Thyroid gland (tissue), 4 donors: Measurements from ENCODE around the gene GOLGA3. TPM values are rescaled to one million over a fixed set of nuclear protein-coding genes. Genes with fewer than 3 reads are reported as not detected.
"Not testable (repeated sequence)": the region's sequence is repeated elsewhere in the genome, so short reads cannot be mapped to it uniquely, and the experiment has no call there.

Source experiments
- DNase-seq, 2 donors: peaks; one replicate each; pipeline ENCODE4 v3.0.0-alpha.2; 2019
- H3K27ac ChIP-seq, 3 donors: fragments of 200-600 bp; sonication (generic); 1 replicate in 2 of 3; 2 replicates in 1 of 3; pipeline ENCODE4 v1.5.1; 2016 to 2019; ENCODE audit warnings: mild to moderate bottlenecking in 1 of 3, moderate library complexity in 1 of 3
- H3K27me3 ChIP-seq: fragments of 200-600 bp; sonication (generic); one replicate; pipeline ENCODE4 v1.5.1; 2019
- H3K36me3 ChIP-seq, 2 donors: fragments of 200-600 bp; sonication (generic); one replicate each; pipeline ENCODE4 v1.5.1; 2016 to 2019
- H3K4me1 ChIP-seq, 2 donors: fragments of 200-600 bp; sonication (generic); one replicate each; pipeline ENCODE4 v1.5.1; 2017 to 2019
- H3K4me3 ChIP-seq, 3 donors: fragments of 200-600 bp; sonication (generic); replicated peaks in 1 of 3; 1 replicate in 2 of 3; 2 replicates in 1 of 3; pipeline ENCODE4 v1.5.1; 2016; ENCODE audit warnings: mild to moderate bottlenecking in 1 of 3
- H3K9me3 ChIP-seq: fragments of 200-600 bp; sonication (generic); one replicate; pipeline ENCODE4 v1.5.1; 2017
- CTCF ChIP-seq, 6 experiments: fragments of 200-600 bp in 3 of 6; fragments of 450-650 bp in 3 of 6; sonication (generic) in 3 of 6; IDR thresholded peaks; one replicate each; pipeline ENCODE4 v1.5.1; 2016 to 2019; ENCODE audit warnings: antibody characterized with exemption in 6 of 6, mild to moderate bottlenecking in 2 of 6, inconsistent platforms in 1 of 6, moderate library complexity in 1 of 6
- POLR2A ChIP-seq, 2 donors: fragments of 450-650 bp; IDR thresholded peaks; one replicate each; pipeline ENCODE4 v1.6.1; 2017; ENCODE audit warnings: antibody characterized with exemption in 2 of 2, mild to moderate bottlenecking in 2 of 2, moderate library complexity in 1 of 2
- WGBS, 2 donors: methylation state at CpG; one replicate each; pipeline ENCODE4 v1.1.5; 2017; 5-methylcytosine and 5-hydroxymethylcytosine counted together
- intact Hi-C: fragments of 100-400 bp; cut with DNase I; formaldehyde crosslinking; loops from one replicate; pipeline ENCODE4 v1.15.1; 2023
- total RNA-seq, 4 donors: library from RNA; depleted of rRNA; stranded (reverse); fragments of >200 nt; gene quantifications; one replicate each; pipeline ENCODE4 v1.2.3, GENCODE V29; 2016

Gene GOLGA3
- total RNA-seq, 4 donors from 2014 or later, result 73.8 to 106 (median 88.8) TPM

GRCh38 chr12:132764231-132764630 is 64.4 kb downstream of the GOLGA3 start:
- no peak overlapping the region for H3K4me3 ChIP-seq
- TF ChIP-seq CTCF (IDR thresholded peaks at IDR 0.05) (no peak), POLR2A (IDR thresholded peaks at IDR 0.05) (no peak)
- intact Hi-C loops, result loop anchor here (10.0 kb wide), 1 partner anchor 141 kb away; no protein-coding TSS in a partner anchor
- no peaks in the 10 kb centered on the region for H3K9me3 ChIP-seq
- WGBS, 2 donors, result 89 to 90% methylated on average over 20 of the region's 20 CpGs
- H3K36me3 ChIP-seq, result no peaks in the 10 kb centered on the region
- H3K27ac ChIP-seq, result no peak overlapping the region
- no peaks in the 10 kb centered on the region for H3K27me3 ChIP-seq
- DNase-seq, result no peak
- H3K4me1 ChIP-seq, result peaks cover 16 to 26% of the 10 kb centered on the region in 2 donors

- H3K36me3 ChIP-seq, result no peaks in the 10 kb centered on the region
- peak in 1 of 2 donors; percentile 66 for TF ChIP-seq POLR2A (IDR thresholded peaks at IDR 0.05)
- peak in 3 of 6 experiments; percentile 17 to 30 (median 23) for TF ChIP-seq CTCF (IDR thresholded peaks at IDR 0.05)
- no peaks in the 10 kb centered on the region for H3K9me3 ChIP-seq
- H3K27ac ChIP-seq, result peak overlapping the region; percentile 78 to 98 (median 95)
- 0 to 1% methylated on average over 17 to 18 of the region's 89 CpGs for WGBS, 2 donors
- H3K4me1 ChIP-seq, result peaks cover 16 to 19% of the 10 kb centered on the region in 2 donors
- no peaks in the 10 kb centered on the region for H3K27me3 ChIP-seq
- peak overlapping the region in 2 of 3 donors; percentile 53 to 68 for H3K4me3 ChIP-seq
- peak; percentile 84 to 85 for DNase-seq
- intact Hi-C loops, result loop anchor here (10.0 kb wide), 1 partner anchor 143 kb away; no protein-coding TSS in a partner anchor
These were observed 66.6 kb downstream of the GOLGA3 start for GRCh38 chr12:132761921-132762583.

- no peaks in the 10 kb centered on the region for H3K9me3 ChIP-seq
- WGBS, 2 donors, result 0 to 1% methylated on average over 19 to 23 of the region's 97 CpGs
- peak; percentile 50 to 59 for DNase-seq
- TF ChIP-seq POLR2A (IDR thresholded peaks at IDR 0.05), result no peak
- no peak for TF ChIP-seq CTCF (IDR thresholded peaks at IDR 0.05)
- no peaks in the 10 kb centered on the region for H3K27me3 ChIP-seq
- H3K36me3 ChIP-seq, result no peaks in the 10 kb centered on the region
- intact Hi-C loops, result loop anchor here (10.0 kb wide), 1 partner anchor 144 kb away; no protein-coding TSS in a partner anchor
- H3K4me3 ChIP-seq, result peak within 1 kb of the TSS; percentile 88 to 93 (median 90)
- peak within 1 kb of the TSS; percentile 78 to 98 (median 95) for H3K27ac ChIP-seq
- peaks cover 16 to 19% of the 10 kb centered on the region in 2 donors for H3K4me1 ChIP-seq
These were observed 67.4 kb downstream of the GOLGA3 start, which contains the start of gene ANKLE2 for GRCh38 chr12:132761032-132761920. Gene ANKLE2, minus strand, starts transcription at chr12:132761832. Its CDS starts 34 bp downstream, at chr12:132761798.

- intact Hi-C loops, result no loop called here
- WGBS, 2 donors, result 82 to 95% methylated on average over 8 of the region's 8 CpGs
- H3K9me3 ChIP-seq, result no peaks in the 10 kb centered on the region
- peaks cover 0 to 5% of the 10 kb centered on the region in 2 donors for H3K36me3 ChIP-seq
- no peak overlapping the region for H3K27ac ChIP-seq
- peaks cover 16 to 19% of the 10 kb centered on the region in 2 donors for H3K4me1 ChIP-seq
- DNase-seq, result no peak
- TF ChIP-seq POLR2A (IDR thresholded peaks at IDR 0.05) (no peak), CTCF (IDR thresholded peaks at IDR 0.05) (no peak)
- no peaks in the 10 kb centered on the region for H3K27me3 ChIP-seq
- no peak overlapping the region for H3K4me3 ChIP-seq
These were observed 69.3 kb downstream of the GOLGA3 start for GRCh38 chr12:132759359-132759758.

GRCh38 chr12:132758825-132759224 is 69.8 kb downstream of the GOLGA3 start:
- H3K4me1 ChIP-seq, result peaks cover 16 to 19% of the 10 kb centered on the region in 2 donors
- 88 to 96% methylated on average over 4 to 18 of the region's 28 CpGs for WGBS, 2 donors
- H3K27ac ChIP-seq, DNase-seq, H3K4me3 ChIP-seq, H3K36me3 ChIP-seq, H3K27me3 ChIP-seq, intact Hi-C loops, H3K9me3 ChIP-seq: not testable (repeated sequence)
